Endothelial cell (in vitro differentiated cells): ENCODE results near the gene RMC1. TPM values are rescaled to one million over a fixed set of nuclear protein-coding genes. Genes with fewer than 3 reads are reported as not detected.

Source experiments
- DNase-seq: peaks from one replicate; pipeline ENCODE4 v3.0.0; 2021; ENCODE audit warnings: low spot score
- H3K27ac Mint-ChIP-seq: one replicate; pipeline ENCODE4 v1.8.0; 2021; ENCODE audit warnings: mixed read lengths, inconsistent platforms; ENCODE audit not compliant: unreplicated experiment
- H3K27me3 Mint-ChIP-seq: one replicate; pipeline ENCODE4 v1.8.0; 2021; ENCODE audit warnings: mild to moderate bottlenecking, moderate library complexity, mixed read lengths, inconsistent platforms; ENCODE audit not compliant: unreplicated experiment
- H3K36me3 Mint-ChIP-seq: one replicate; pipeline ENCODE4 v1.8.0; 2021; ENCODE audit warnings: mild to moderate bottlenecking, low read depth, mixed read lengths, inconsistent platforms; ENCODE audit not compliant: unreplicated experiment
- H3K4me1 Mint-ChIP-seq: one replicate; pipeline ENCODE4 v1.8.0; 2021; ENCODE audit warnings: mild to moderate bottlenecking, mixed read lengths, inconsistent platforms; ENCODE audit not compliant: unreplicated experiment
- H3K4me3 Mint-ChIP-seq: one replicate; pipeline ENCODE4 v1.8.0; 2021; ENCODE audit warnings: mild to moderate bottlenecking, mixed read lengths, inconsistent platforms; ENCODE audit not compliant: unreplicated experiment
- H3K9me3 Mint-ChIP-seq: one replicate; pipeline ENCODE4 v1.8.0; 2021; ENCODE audit warnings: mixed read lengths, inconsistent platforms; ENCODE audit not compliant: unreplicated experiment
- long read RNA-seq: library from polyadenylated mRNA; unstranded; transcript quantifications from one replicate; pipeline ENCODE4 v2.0.0, GENCODE V29; 2020; ENCODE audit not compliant: unreplicated experiment
- total RNA-seq: library from RNA; stranded (reverse); fragmentation: NEBNext Ultra II Directional; extraction: Animal tissue kit (Norgen Biotek cat#: 25700); gene quantifications from one replicate; pipeline ENCODE4 v1.2.1, GENCODE V29; 2021; ENCODE audit not compliant: unreplicated experiment
- TF ChIP-seq, protein P1 (sequence below): fragments of 200-600 bp; sonication (generic); IDR thresholded peaks from one replicate; pipeline ENCODE4 v1.5.0; 2021; ENCODE audit warnings: antibody characterized with exemption; ENCODE audit not compliant: unreplicated experiment

RMC1 gene
- 11.7 TPM for total RNA-seq
- long read RNA-seq, transcript RMC1-201 (20 exons, 2,162 nt) = major isoform, 12 of 15 reads
- long read RNA-seq, partial matches to known transcripts = 0 of 15 reads
- long read RNA-seq, other reads (novel, unspliced or antisense) = 3 of 15 reads

- Mint-ChIP-seq H3K27me3 (peaks cover 14% of the 10 kb centered on the region), H3K36me3 (peaks cover 11% of the 10 kb centered on the region), H3K9me3 (no peaks in the 10 kb centered on the region), H3K4me1 (peaks cover 5% of the 10 kb centered on the region), H3K27ac (peak within 1 kb of the TSS; percentile 2), H3K4me3 (peak within 1 kb of the TSS; percentile 95)
- DNase-seq = peak; percentile 97
- TF ChIP-seq, protein P1, sequence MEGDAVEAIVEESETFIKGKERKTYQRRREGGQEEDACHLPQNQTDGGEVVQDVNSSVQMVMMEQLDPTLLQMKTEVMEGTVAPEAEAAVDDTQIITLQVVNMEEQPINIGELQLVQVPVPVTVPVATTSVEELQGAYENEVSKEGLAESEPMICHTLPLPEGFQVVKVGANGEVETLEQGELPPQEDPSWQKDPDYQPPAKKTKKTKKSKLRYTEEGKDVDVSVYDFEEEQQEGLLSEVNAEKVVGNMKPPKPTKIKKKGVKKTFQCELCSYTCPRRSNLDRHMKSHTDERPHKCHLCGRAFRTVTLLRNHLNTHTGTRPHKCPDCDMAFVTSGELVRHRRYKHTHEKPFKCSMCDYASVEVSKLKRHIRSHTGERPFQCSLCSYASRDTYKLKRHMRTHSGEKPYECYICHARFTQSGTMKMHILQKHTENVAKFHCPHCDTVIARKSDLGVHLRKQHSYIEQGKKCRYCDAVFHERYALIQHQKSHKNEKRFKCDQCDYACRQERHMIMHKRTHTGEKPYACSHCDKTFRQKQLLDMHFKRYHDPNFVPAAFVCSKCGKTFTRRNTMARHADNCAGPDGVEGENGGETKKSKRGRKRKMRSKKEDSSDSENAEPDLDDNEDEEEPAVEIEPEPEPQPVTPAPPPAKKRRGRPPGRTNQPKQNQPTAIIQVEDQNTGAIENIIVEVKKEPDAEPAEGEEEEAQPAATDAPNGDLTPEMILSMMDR = no peak
Observed at GRCh38 chr18:23503038-23503962, at the start of gene RMC1. TSS of gene RMC1 (plus strand) at chr18:23503511. CDS start at chr18:23503619, 108 bp downstream.

GRCh38 chr18:23453680-23454058, 49.6 kb upstream of the RMC1 start:
- Mint-ChIP-seq H3K9me3 (no peaks in the 10 kb centered on the region), H3K36me3 (no peaks in the 10 kb centered on the region), H3K27me3 (peaks cover 5% of the 10 kb centered on the region), H3K4me3 (peak overlapping the region; percentile 99), H3K27ac (peak overlapping the region; percentile 85), H3K4me1 (peaks cover 26% of the 10 kb centered on the region)
- TF ChIP-seq, protein P1 = no peak
- DNase-seq = no peak

DNA sequence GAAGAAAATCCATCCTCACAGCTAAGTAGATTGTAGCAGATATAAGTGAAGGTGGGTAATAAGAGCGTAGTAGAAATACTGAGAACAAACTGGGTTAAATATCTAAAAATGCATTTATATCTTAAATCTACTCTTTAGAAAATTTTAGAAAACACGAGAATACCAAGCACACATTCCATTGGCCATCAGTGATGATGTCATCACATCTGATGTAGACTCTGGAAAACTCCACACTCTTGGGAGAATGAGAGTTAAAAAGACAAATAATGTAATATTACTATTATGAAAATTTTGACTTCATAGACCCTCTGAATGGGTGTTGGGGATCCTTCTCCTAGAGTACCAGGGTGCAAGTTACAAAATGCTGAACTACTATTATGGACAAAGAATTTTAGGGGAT, 46.5 kb upstream of the RMC1 start:
- Mint-ChIP-seq H3K27me3 (peaks cover 9% of the 10 kb centered on the region), H3K4me3 (no peak overlapping the region), H3K27ac (no peak overlapping the region), H3K4me1 (peaks cover 26% of the 10 kb centered on the region), H3K9me3 (no peaks in the 10 kb centered on the region), H3K36me3 (no peaks in the 10 kb centered on the region)
- TF ChIP-seq, protein P1 = no peak
- no peak for DNase-seq

DNA sequence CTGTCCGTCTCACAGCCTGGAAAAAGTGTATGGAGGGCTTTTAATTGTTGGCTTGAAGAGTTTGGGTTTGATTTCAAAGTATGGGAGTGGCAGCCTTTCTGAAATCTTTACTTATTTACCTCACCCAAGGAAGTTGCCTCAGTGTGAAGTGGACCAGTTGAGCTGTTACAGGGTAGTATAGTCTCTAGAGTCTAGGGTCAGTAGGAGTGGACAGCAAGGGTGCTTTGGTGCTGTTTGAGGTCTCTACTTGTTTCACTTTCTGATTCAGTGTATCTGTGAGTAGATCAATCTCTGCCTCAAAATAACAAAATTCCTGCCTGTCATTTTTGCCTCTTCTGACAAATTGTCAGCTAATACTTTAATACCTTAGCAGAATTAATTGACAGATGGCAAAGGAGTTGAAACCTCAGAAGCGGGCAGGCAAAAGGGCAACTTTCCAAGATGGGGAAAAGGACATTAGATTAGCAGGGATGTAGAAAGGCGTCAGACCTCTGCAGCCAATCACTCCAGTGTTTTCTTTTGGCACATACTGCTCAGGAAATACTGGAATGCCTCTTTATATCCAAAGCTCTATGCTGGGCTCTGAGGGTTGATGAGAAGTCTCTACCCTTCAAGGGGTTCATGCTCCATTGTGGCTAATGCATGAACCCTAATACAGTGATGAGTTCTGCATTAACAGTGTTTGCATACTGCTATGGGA, 44.3 kb upstream of the RMC1 start:
- Mint-ChIP-seq H3K4me1 (peaks cover 21% of the 10 kb centered on the region), H3K9me3 (no peaks in the 10 kb centered on the region), H3K36me3 (peaks cover 6% of the 10 kb centered on the region), H3K27me3 (peaks cover 5% of the 10 kb centered on the region), H3K27ac (peak overlapping the region; percentile 17), H3K4me3 (no peak overlapping the region)
- DNase-seq = no peak
- TF ChIP-seq, protein P1 = no peak
